Left lobe of liver (tissue), 2 donors: ENCODE data around the gene SIGLEC9. TPM values are rescaled to one million over a fixed set of nuclear protein-coding genes. Genes with fewer than 3 reads are reported as not detected.

Source experiments
- ATAC-seq: fragments of 200-7000 bp; cut with Tn5 transposase; one replicate; pipeline ENCODE4 v1.9.1; 2020; ENCODE audit warnings: mild to moderate bottlenecking, moderate library complexity
- DNase-seq: peaks from one replicate; pipeline ENCODE4 v3.0.0-alpha.2; 2020; ENCODE audit warnings: low spot score
- total RNA-seq: library from RNA; stranded (reverse); gene quantifications from one replicate; pipeline ENCODE4 v1.2.1, GENCODE V29; 2021
- donor health status: DM: no; HTN: no; CAD: no; lungs with moderate emphysema.
- donor health status: DM: no; HTN: yes; CAD: no.

Gene SIGLEC9
- total RNA-seq, 1 donor from 2014 or later = 4.8 TPM

- DNase-seq (no peak), ATAC-seq (no peak)
Observed at GRCh38 chr19:51173681-51174080, 49.0 kb downstream of the SIGLEC9 start.

DNA sequence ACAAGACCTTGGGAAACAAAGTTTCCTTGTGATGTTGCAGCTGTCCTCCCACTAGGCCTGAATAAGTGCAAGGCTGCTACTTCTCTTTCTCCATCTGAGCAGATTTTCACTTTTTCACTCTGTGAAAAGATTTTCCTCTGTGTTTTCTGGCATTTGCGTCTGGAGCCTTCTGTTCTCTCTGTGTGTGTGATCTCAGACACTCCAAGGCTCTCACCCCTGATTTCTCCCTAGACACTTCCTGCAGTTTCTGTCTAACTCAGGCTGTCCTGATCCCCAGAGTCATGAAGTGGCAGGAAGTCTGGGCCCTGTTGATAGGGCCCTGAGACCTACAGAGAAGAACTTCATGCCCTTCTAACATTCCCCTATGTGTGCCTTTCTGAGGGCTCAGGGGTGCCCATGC lies 54.5 kb downstream of the SIGLEC9 start:
- ATAC-seq = no peak
- no peak for DNase-seq

Other genes with a start within 250 kb of the SIGLEC9 start
- gene KLK4, start 213.5 kb upstream of the SIGLEC9 start, total RNA-seq = not detected
- not detected for gene KLK5, start 171.9 kb upstream of the SIGLEC9 start, total RNA-seq
- gene KLK6, start 155.3 kb upstream of the SIGLEC9 start, total RNA-seq = not detected
- gene KLK7, start 141.0 kb upstream of the SIGLEC9 start, total RNA-seq = not detected
- not detected for gene KLK8, start 123.3 kb upstream of the SIGLEC9 start, total RNA-seq
- gene KLK10, start 105.2 kb upstream of the SIGLEC9 start, total RNA-seq = not detected
- not detected for gene KLK11, start 98.3 kb upstream of the SIGLEC9 start, total RNA-seq
- not detected for gene KLK12, start 89.9 kb upstream of the SIGLEC9 start, total RNA-seq
- not detected for gene KLK13, start 59.8 kb upstream of the SIGLEC9 start, total RNA-seq
- gene KLK14, start 42.0 kb upstream of the SIGLEC9 start, total RNA-seq = not detected
- 4.4 TPM for gene CTU1, start 16.5 kb upstream of the SIGLEC9 start, total RNA-seq
- gene SIGLEC7, start 17.4 kb downstream of the SIGLEC9 start, total RNA-seq = 3.8 TPM
- 3.4 TPM for gene CD33, start 100.2 kb downstream of the SIGLEC9 start, total RNA-seq
- gene SIGLECL1, start 126.2 kb downstream of the SIGLEC9 start, total RNA-seq = not detected
- gene IGLON5, start 186.7 kb downstream of the SIGLEC9 start, total RNA-seq = 0.86 TPM
- 1.8 TPM for gene VSIG10L, start 217.2 kb downstream of the SIGLEC9 start, total RNA-seq
- 378 TPM for gene ETFB, start 241.5 kb downstream of the SIGLEC9 start, total RNA-seq
- gene CLDND2, start 244.1 kb downstream of the SIGLEC9 start, total RNA-seq = not detected
- 1.7 TPM for gene NKG7, start 247.7 kb downstream of the SIGLEC9 start, total RNA-seq